Gastrocnemius medialis (tissue), 4 donors: Measurements from ENCODE around the gene ACTBL2. TPM values are rescaled to one million over a fixed set of nuclear protein-coding genes. Genes with fewer than 3 reads are reported as not detected.

Experiments
- ATAC-seq, 2 donors: fragments of 150-250 bp; one replicate each; pipeline ENCODE4 v1.9.1; 2016
- DNase-seq, 2 donors: peaks; one replicate each; pipeline ENCODE4 v3.0.0-alpha.2; 2019
- H3K27ac ChIP-seq, 4 donors: fragments of 200-600 bp; sonication (generic); 1 replicate in 1 of 4; 2 replicates in 3 of 4; pipeline ENCODE4 v1.5.1; 2016 to 2018; ENCODE audit warnings: mild to moderate bottlenecking in 2 of 4, moderate library complexity in 1 of 4
- H3K27me3 ChIP-seq, 3 donors: fragments of 200-600 bp; sonication (generic) in 2 of 3; 1 replicate in 1 of 3; 2 replicates in 2 of 3; pipeline versions ENCODE4 v1.5.1 to v1.6.0; 2016 to 2019; ENCODE audit warnings: mild to moderate bottlenecking in 1 of 3, moderate library complexity in 1 of 3
- H3K36me3 ChIP-seq, 2 donors: fragments of 200-600 bp; sonication (generic) in 1 of 2; one replicate each; pipeline ENCODE4 v1.5.1; 2017 to 2018
- H3K4me1 ChIP-seq, 2 donors: fragments of 200-600 bp; sonication (generic) in 1 of 2; one replicate each; pipeline ENCODE4 v1.5.1; 2016 to 2017; ENCODE audit warnings: mild to moderate bottlenecking in 2 of 2
- H3K4me3 ChIP-seq, 4 donors: fragments of 200-600 bp; sonication (generic) in 3 of 4; 1 replicate in 1 of 4; 2 replicates in 3 of 4; pipeline ENCODE4 v1.5.1; 2016 to 2019; ENCODE audit warnings: mild to moderate bottlenecking in 2 of 4
- H3K9me3 ChIP-seq, 3 donors: fragments of 200-600 bp; sonication (generic) in 2 of 3; 1 replicate in 1 of 3; 2 replicates in 2 of 3; pipeline ENCODE4 v1.5.1; 2016 to 2019
- CTCF ChIP-seq, 5 experiments: fragments of 450-650 bp in 3 of 5; fragments of 200-600 bp in 2 of 5; sonication (generic) in 2 of 5; IDR thresholded peaks in 4 of 5; conservative IDR thresholded peaks in 1 of 5; 1 replicate in 4 of 5; 2 replicates in 1 of 5; pipeline ENCODE4 v1.5.1; 2016 to 2019; ENCODE audit warnings: antibody characterized with exemption in 5 of 5, mild to moderate bottlenecking in 3 of 5, moderate library complexity in 3 of 5
- POLR2A ChIP-seq, 2 donors: fragments of 450-650 bp; IDR thresholded peaks; one replicate each; pipeline ENCODE4 v1.6.1; 2017; ENCODE audit warnings: antibody characterized with exemption in 2 of 2, mild to moderate bottlenecking in 2 of 2, moderate library complexity in 2 of 2
- in situ Hi-C, 4 donors: fragments of 200-750 bp; cut with MboI; loops; one replicate each; pipeline versions ENCODE4 v1.15.0 to v1.8.0; 2017; ENCODE audit warnings: low sequenced_read_pairs in 4 of 4
- intact Hi-C: fragments of 100-400 bp; cut with DNase I; formaldehyde crosslinking; loops from one replicate; pipeline ENCODE4 v1.15.1; 2023; ENCODE audit warnings: low total_unique reads
- total RNA-seq, 4 donors: library from RNA; depleted of rRNA; stranded (reverse); fragments of >200 nt; gene quantifications; one replicate each; pipeline versions ENCODE4 v1.1.0 to v1.2.3, GENCODE V29; 2016

Gene ACTBL2
- total RNA-seq, 4 donors from 2014 or later = not detected

DNA sequence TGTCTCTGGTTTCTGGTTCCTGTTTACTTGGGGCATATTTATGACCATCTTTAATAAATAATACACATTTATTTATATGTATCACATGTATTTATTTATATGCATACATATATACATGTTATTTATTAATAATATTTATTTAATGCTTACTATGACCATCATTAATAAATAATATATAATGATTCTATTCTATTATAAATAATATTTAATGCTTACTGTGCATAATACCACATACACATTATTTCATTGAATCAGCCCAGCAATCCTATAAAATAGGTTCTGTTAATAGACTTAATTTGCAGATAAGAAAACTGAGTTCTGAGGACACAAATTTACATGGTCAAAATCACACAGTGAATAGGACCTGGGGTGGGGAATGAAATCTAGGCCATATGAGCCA is 24.2 kb downstream of the ACTBL2 start:
- no peaks in the 10 kb centered on the region for H3K27me3 ChIP-seq
- H3K4me3 ChIP-seq = no peak overlapping the region
- no peak for ATAC-seq
- TF ChIP-seq POLR2A (IDR thresholded peaks at IDR 0.05) (no peak), CTCF (IDR thresholded peaks at IDR 0.05 in 4 of 5, conservative IDR thresholded peaks at IDR 0.05 in 1 of 5) (no peak)
- H3K36me3 ChIP-seq = no peaks in the 10 kb centered on the region
- intact Hi-C loops = no loop called here
- H3K4me1 ChIP-seq = peaks cover 15 to 28% of the 10 kb centered on the region in 2 donors
- in situ Hi-C loops = no loop called here
- no peak for DNase-seq
- H3K27ac ChIP-seq = no peak overlapping the region
- no peaks in the 10 kb centered on the region for H3K9me3 ChIP-seq

DNA sequence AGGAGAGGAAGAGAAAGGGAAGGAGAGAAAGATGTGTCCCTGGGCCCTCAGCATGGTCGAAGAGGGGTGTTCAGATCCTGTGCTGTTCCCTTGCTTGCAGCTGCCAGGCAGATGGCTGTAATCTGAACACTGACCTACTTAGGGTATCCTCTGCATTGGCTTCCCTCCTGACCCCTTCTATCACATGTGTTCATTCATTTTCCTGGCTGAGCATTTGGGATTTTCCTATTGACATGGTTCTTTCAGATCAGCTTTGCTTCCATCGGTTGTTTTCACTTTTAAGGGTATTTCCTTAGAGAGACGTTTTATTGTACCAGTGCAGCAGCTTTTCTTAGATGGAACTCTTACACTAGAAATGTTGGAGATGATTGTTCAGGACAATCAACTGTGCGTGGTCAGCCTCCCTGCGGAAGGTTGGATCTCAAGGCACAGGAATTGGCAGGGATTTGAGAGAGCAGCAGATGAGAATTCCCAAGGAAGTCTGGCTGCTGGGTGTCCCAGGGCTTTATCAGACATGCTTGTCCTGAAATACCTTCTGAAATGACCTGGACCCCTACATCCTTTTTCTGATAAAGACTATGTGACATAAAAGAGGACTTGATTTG is 26.0 kb downstream of the ACTBL2 start:
- no peak for TF ChIP-seq POLR2A (IDR thresholded peaks at IDR 0.05)
- no peak for ATAC-seq
- no peak overlapping the region for H3K4me3 ChIP-seq
- H3K27ac ChIP-seq = no peak overlapping the region
- intact Hi-C loops = no loop called here
- peaks cover 22 to 40% of the 10 kb centered on the region in 2 donors for H3K4me1 ChIP-seq
- H3K9me3 ChIP-seq = no peaks in the 10 kb centered on the region
- no peak for DNase-seq
- in situ Hi-C loops = no loop called here
- H3K27me3 ChIP-seq = no peaks in the 10 kb centered on the region
- H3K36me3 ChIP-seq = no peaks in the 10 kb centered on the region

DNA sequence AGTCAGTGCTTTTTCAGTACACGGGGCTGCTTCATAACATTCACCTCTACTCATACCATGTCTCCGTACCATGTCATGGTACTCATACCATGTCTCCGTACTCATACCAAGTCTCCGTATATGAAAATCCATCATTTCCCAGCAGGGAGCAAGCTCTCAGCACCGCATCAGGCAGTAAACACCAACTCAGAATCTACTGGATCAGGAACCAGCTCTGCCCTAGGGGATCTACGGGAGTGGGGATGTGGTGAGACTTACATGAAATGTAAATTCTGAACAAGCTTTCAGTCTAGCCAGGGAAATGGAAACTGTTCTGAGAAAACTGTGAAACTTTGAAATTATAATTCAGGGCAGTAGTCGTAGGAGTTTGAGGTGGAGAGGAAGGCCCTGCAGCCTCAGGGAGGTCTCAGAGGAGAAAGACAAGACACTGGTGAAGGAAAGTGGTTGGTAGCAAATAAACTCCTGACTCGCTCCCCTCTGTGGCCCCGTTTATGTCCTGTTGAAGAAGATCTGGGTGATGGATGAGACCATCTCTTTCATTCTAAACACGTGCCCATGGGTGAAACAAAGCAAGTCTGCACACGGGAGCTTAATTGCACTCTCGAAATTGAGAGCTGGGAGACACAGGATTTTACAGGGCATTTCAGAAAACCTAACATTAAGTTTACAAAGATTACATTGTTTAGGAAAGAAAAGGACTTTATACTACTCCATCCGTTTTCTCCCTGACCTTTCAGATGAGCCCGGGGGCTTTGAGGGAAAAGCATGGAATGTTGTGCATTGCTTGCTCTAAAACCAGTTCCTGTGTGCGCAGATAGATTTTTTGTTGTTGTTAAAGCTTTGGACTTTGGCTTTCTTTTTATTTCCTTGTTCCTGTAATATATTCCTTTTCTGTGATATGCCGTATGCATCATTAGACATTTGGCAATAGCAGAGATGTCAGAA is 26.8 kb downstream of the ACTBL2 start:
- no peak for TF ChIP-seq CTCF (IDR thresholded peaks at IDR 0.05 in 4 of 5, conservative IDR thresholded peaks at IDR 0.05 in 1 of 5)
- ATAC-seq = no peak
- no peak overlapping the region for H3K4me3 ChIP-seq
- no peak overlapping the region for H3K27ac ChIP-seq
- peaks cover 22 to 40% of the 10 kb centered on the region in 2 donors for H3K4me1 ChIP-seq
- no peaks in the 10 kb centered on the region for H3K9me3 ChIP-seq
- no peaks in the 10 kb centered on the region for H3K36me3 ChIP-seq
- no peak for DNase-seq
- intact Hi-C loops (no loop called here), in situ Hi-C loops (no loop called here)
- H3K27me3 ChIP-seq = no peaks in the 10 kb centered on the region

DNA sequence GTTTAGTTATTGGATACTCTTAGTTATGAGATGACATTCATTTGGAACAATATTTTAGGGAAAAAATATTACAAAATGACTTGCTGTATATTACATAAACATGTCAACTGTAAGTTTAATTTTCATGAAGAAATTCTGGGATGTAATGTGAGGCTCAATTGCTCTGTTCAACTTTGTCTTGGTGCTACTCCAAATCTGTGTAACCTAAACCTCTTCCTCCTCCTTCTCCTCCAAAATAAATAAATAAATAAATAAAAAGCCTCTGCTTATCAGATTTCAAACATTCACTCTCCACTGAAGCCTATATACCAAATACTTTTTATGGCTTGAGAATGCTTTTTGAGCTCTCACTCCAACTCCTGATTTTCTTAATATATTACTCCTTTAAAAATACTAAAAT is 27.7 kb downstream of the ACTBL2 start:
- in situ Hi-C loops = no loop called here
- TF ChIP-seq POLR2A (IDR thresholded peaks at IDR 0.05) (no peak), CTCF (IDR thresholded peaks at IDR 0.05 in 4 of 5, conservative IDR thresholded peaks at IDR 0.05 in 1 of 5) (no peak)
- Histone ChIP-seq H3K4me3 (no peak overlapping the region), H3K27me3 (no peaks in the 10 kb centered on the region), H3K27ac (no peak overlapping the region), H3K9me3 (no peaks in the 10 kb centered on the region), H3K36me3 (no peaks in the 10 kb centered on the region), H3K4me1 (peaks cover 22 to 40% of the 10 kb centered on the region in 2 donors)
- DNase-seq (no peak), ATAC-seq (no peak)
- intact Hi-C loops = no loop called here

DNA sequence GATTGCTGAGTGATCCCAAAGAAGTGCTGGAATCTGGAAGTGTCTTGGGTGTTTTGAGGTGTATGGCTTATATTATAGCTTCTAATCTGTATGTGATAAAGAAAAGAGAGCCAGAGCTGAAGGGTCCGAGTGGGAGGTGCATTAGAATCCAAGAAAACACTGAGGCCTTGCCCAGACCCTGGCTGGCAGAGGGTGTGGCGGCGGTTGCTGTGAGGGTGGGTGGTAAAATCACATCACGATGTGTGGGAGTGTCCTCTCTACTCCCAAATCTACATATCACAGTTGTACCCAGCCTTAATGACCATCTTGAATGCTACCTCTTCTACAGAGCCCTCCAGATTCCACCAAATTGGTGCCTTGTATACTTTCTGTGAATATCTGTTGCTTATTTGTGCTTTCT is 28.9 kb downstream of the ACTBL2 start:
- no peak for ATAC-seq
- Histone ChIP-seq H3K9me3 (no peaks in the 10 kb centered on the region), H3K4me3 (no peak overlapping the region), H3K36me3 (no peaks in the 10 kb centered on the region), H3K4me1 (peaks cover 22 to 40% of the 10 kb centered on the region in 2 donors), H3K27ac (no peak overlapping the region), H3K27me3 (no peaks in the 10 kb centered on the region)
- DNase-seq = no peak
- intact Hi-C loops = no loop called here
- in situ Hi-C loops = no loop called here
- no peak for TF ChIP-seq CTCF (IDR thresholded peaks at IDR 0.05 in 4 of 5, conservative IDR thresholded peaks at IDR 0.05 in 1 of 5)
